Fibroblast of lung (primary cell): ENCODE measurements around the gene MAB21L3.
"Not testable (repeated sequence)": the region's sequence is repeated elsewhere in the genome, so short reads cannot be mapped to it uniquely, and the experiment has no call there.

Source experiments
- EZH2 ChIP-seq: IDR thresholded peaks from 2 replicates; pipeline ENCODE4 v1.5.1; 2012; ENCODE audit warnings: low read length, control low read depth, mild to moderate bottlenecking; ENCODE audit errors: missing control alignments
- TF ChIP-seq, protein P1 (sequence below), 2 donors: IDR thresholded peaks in 1 of 2; conservative IDR thresholded peaks in 1 of 2; 1 replicate in 1 of 2; 2 replicates in 1 of 2; pipeline ENCODE4 v1.5.1; 2011 to 2012; ENCODE audit warnings: low read length in 2 of 2, control low read depth in 1 of 2, inconsistent platforms in 1 of 2, low read depth in 1 of 2, mild to moderate bottlenecking in 1 of 2

GRCh38 chr1:116146447-116147113, 35.4 kb downstream of the MAB21L3 start:
- TF ChIP-seq, protein P1, sequence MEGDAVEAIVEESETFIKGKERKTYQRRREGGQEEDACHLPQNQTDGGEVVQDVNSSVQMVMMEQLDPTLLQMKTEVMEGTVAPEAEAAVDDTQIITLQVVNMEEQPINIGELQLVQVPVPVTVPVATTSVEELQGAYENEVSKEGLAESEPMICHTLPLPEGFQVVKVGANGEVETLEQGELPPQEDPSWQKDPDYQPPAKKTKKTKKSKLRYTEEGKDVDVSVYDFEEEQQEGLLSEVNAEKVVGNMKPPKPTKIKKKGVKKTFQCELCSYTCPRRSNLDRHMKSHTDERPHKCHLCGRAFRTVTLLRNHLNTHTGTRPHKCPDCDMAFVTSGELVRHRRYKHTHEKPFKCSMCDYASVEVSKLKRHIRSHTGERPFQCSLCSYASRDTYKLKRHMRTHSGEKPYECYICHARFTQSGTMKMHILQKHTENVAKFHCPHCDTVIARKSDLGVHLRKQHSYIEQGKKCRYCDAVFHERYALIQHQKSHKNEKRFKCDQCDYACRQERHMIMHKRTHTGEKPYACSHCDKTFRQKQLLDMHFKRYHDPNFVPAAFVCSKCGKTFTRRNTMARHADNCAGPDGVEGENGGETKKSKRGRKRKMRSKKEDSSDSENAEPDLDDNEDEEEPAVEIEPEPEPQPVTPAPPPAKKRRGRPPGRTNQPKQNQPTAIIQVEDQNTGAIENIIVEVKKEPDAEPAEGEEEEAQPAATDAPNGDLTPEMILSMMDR (conservative IDR thresholded peaks at IDR 0.05 in 1 of 2, IDR thresholded peaks at IDR 0.05 in 1 of 2; ENCODE audit: low read depth in 1 of 2, low read length in 2 of 2) = not testable (repeated sequence)
- TF ChIP-seq EZH2 = not testable (repeated sequence)
